Measurements from ENCODE around the gene C11orf52. TPM values are rescaled to one million over a fixed set of nuclear protein-coding genes. Genes with fewer than 3 reads are reported as not detected.

Gene C11orf52
- total RNA-seq, 1 experiment from 2014 or later, result 4.0 TPM

DNA sequence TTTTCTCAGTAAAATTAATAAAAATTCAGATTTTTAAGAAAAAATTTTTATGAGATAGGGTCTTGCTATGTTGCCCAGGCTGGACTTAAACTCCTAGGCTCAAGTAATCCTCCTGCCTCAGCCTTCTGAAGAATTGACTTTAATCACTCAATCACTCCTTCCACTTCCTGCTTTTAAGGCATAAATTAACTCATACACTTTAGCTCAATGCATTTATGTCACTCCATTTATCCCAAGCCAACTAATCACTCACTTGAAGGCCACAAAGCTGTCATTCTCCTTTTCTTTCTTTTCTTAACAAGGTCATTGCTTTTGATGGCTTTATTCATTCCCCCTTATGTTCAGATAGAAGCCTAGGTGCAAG lies 48.2 kb upstream of the C11orf52 start:
- Histone ChIP-seq H3K27ac (ENCODE audit: insufficient read length, low read depth, low read length) (no peak overlapping the region), H3K9ac (ENCODE audit: extremely low read depth, insufficient read length, low read length) (no peak overlapping the region), H4K5ac (ENCODE audit: insufficient read length, low read depth, low read length) (no peak overlapping the region), H3K27me3 (ENCODE audit: insufficient read depth, low read length) (no peaks in the 10 kb centered on the region), H3K56ac (ENCODE audit: insufficient read length, low read depth, low read length) (no peak overlapping the region), H2BK20ac (ENCODE audit: low read depth, low read length, poor library complexity, severe bottlenecking) (no peak overlapping the region), H3T11ph (ENCODE audit: low read length) (no peak overlapping the region), H2BK12ac (ENCODE audit: insufficient read length, low read depth, low read length) (no peak overlapping the region), H3K4me2 (ENCODE audit: insufficient read depth, insufficient read length, low read length) (peak overlapping the region; percentile 93), H3K23me2 (ENCODE audit: insufficient read length, low read depth, low read length, poor library complexity, severe bottlenecking) (peaks cover 3% of the 10 kb centered on the region), H2BK120ac (ENCODE audit: low read depth, low read length, poor library complexity, severe bottlenecking) (no peak overlapping the region), H3K14ac (ENCODE audit: insufficient read depth, low read length) (no peak overlapping the region), H4K20me1 (ENCODE audit: control insufficient read depth, insufficient read depth, insufficient read length) (no peaks in the 10 kb centered on the region), H3K23ac (ENCODE audit: insufficient read length, low read depth, low read length) (no peak overlapping the region), H3K9me3 (ENCODE audit: control insufficient read depth, low read depth, low read length) (no peaks in the 10 kb centered on the region), H3K4ac (ENCODE audit: low read depth, low read length) (no peak overlapping the region), H4K8ac (replicated peaks; ENCODE audit: insufficient read length, low read depth, low read length) (no peak overlapping the region), H3K79me2 (ENCODE audit: insufficient read depth, low read length) (no peaks in the 10 kb centered on the region), H3K4me1 (ENCODE audit: insufficient read depth, low read length) (no peaks in the 10 kb centered on the region), H3K79me1 (ENCODE audit: insufficient read depth, low read depth, low read length, poor library complexity, severe bottlenecking) (no peaks in the 10 kb centered on the region), H2AK5ac (ENCODE audit: insufficient read length, low read length) (no peak overlapping the region), H2BK5ac (ENCODE audit: insufficient read length, low read length) (no peak overlapping the region), H2AFZ (ENCODE audit: low read length) (no peak overlapping the region), H2BK15ac (ENCODE audit: low read depth, low read length) (no peak overlapping the region), H4K91ac (ENCODE audit: insufficient read length, low read depth, low read length) (no peak overlapping the region), H3K18ac (ENCODE audit: insufficient read length, low read depth, low read length) (no peak overlapping the region)
- peak overlapping the region; percentile 92 to 95 for H3K4me3 Mint-ChIP-seq
- H3K4me1 Mint-ChIP-seq, result peaks cover 13% of the 10 kb centered on the region in 2 experiments
- H3K36me3 Mint-ChIP-seq (ENCODE audit: insufficient read depth in 1 of 3, low read depth in 3 of 3), result peaks cover 0 to 28% (median 27%) of the 10 kb centered on the region in 3 experiments; a peak in 5 of 7 replicates
- H3K9me3 Mint-ChIP-seq, result no peaks in the 10 kb centered on the region
- no peak for DNase-seq
- H3K27ac Mint-ChIP-seq, result peak overlapping the region in 1 of 3 experiments; percentile 87; a peak in 1 of 7 replicates
- H3K27me3 Mint-ChIP-seq (ENCODE audit: low read depth), result no peaks in the 10 kb centered on the region
- TF ChIP-seq, protein P1, sequence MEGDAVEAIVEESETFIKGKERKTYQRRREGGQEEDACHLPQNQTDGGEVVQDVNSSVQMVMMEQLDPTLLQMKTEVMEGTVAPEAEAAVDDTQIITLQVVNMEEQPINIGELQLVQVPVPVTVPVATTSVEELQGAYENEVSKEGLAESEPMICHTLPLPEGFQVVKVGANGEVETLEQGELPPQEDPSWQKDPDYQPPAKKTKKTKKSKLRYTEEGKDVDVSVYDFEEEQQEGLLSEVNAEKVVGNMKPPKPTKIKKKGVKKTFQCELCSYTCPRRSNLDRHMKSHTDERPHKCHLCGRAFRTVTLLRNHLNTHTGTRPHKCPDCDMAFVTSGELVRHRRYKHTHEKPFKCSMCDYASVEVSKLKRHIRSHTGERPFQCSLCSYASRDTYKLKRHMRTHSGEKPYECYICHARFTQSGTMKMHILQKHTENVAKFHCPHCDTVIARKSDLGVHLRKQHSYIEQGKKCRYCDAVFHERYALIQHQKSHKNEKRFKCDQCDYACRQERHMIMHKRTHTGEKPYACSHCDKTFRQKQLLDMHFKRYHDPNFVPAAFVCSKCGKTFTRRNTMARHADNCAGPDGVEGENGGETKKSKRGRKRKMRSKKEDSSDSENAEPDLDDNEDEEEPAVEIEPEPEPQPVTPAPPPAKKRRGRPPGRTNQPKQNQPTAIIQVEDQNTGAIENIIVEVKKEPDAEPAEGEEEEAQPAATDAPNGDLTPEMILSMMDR (conservative IDR thresholded peaks at IDR 0.05), result no peak

Measured in H9 (cell line).